NB4 (cell line): ENCODE measurements around the gene TERF2IP.

Source experiments
- CTCF ChIP-seq: IDR thresholded peaks from one replicate; pipeline ENCODE4 v1.5.1; 2012; ENCODE audit warnings: low read depth, low read length
- POLR2A ChIP-seq: IDR thresholded peaks from 2 replicates; pipeline ENCODE4 v1.6.1; 2011; ENCODE audit warnings: mild to moderate bottlenecking; ENCODE audit not compliant: insufficient read length; ENCODE audit errors: extremely low read depth

GRCh38 chr16:75687361-75687760 is 39.8 kb downstream of the TERF2IP start:
- TF ChIP-seq CTCF (no peak), POLR2A (no peak)
